Esophagus muscularis mucosa (tissue), 4 donors: ENCODE measurements around the gene HNRNPA0. TPM values are rescaled to one million over a fixed set of nuclear protein-coding genes. Genes with fewer than 3 reads are reported as not detected.

ENCODE experiments used
- DNase-seq: peaks from one replicate; pipeline ENCODE4 v3.0.0-alpha.2; 2017; ENCODE audit errors: extremely low spot score
- H3K27ac ChIP-seq, 4 donors: fragments of 200-600 bp; sonication (generic); replicated peaks in 1 of 4; 1 replicate in 3 of 4; 2 replicates in 1 of 4; pipeline ENCODE4 v1.5.1; 2016 to 2019; ENCODE audit warnings: mild to moderate bottlenecking in 1 of 4
- H3K27me3 ChIP-seq, 4 donors: fragments of 200-600 bp; sonication (generic); one replicate each; pipeline versions ENCODE4 v1.5.1 to v1.6.0; 2016 to 2019
- H3K36me3 ChIP-seq, 4 donors: fragments of 200-600 bp; sonication (generic); one replicate each; pipeline ENCODE4 v1.5.1; 2016 to 2019
- H3K4me1 ChIP-seq, 4 donors: fragments of 200-600 bp; sonication (generic); one replicate each; pipeline ENCODE4 v1.5.1; 2016 to 2019
- H3K4me3 ChIP-seq, 4 donors: fragments of 200-600 bp; sonication (generic); 1 replicate in 2 of 4; 2 replicates in 2 of 4; pipeline ENCODE4 v1.5.1; 2016 to 2019; ENCODE audit warnings: mild to moderate bottlenecking in 4 of 4, moderate library complexity in 1 of 4
- H3K9me3 ChIP-seq, 4 donors: fragments of 200-600 bp; sonication (generic); 1 replicate in 3 of 4; 2 replicates in 1 of 4; pipeline ENCODE4 v1.5.1; 2016 to 2019
- EP300 ChIP-seq: sonication (generic); formaldehyde crosslinking; IDR thresholded peaks from one replicate; pipeline ENCODE4 v1.6.1; 2017; ENCODE audit warnings: antibody characterized with exemption
- POLR2A ChIP-seq: fragments of 450-650 bp; IDR thresholded peaks from one replicate; pipeline ENCODE4 v1.6.1; 2017; ENCODE audit warnings: antibody characterized with exemption, moderate library complexity, mild to moderate bottlenecking, low read depth
- POLR2AphosphoS5 ChIP-seq, 2 donors: sonication (generic); formaldehyde crosslinking; IDR thresholded peaks; one replicate each; pipeline ENCODE4 v1.6.1; 2017; ENCODE audit warnings: antibody characterized with exemption in 2 of 2
- WGBS: methylation state at CpG from one replicate; pipeline ENCODE4 v1.1.5; 2018; 5-methylcytosine and 5-hydroxymethylcytosine counted together
- intact Hi-C: fragments of 100-400 bp; cut with DNase I; formaldehyde crosslinking; loops from one replicate; pipeline ENCODE4 v1.15.1; 2023
- total RNA-seq, 4 donors: library from RNA; depleted of rRNA; stranded (reverse); fragments of >200 nt; gene quantifications; one replicate each; pipeline versions ENCODE4 v1.1.0 to v1.2.1, GENCODE V29; 2016
- TF ChIP-seq, protein P1 (sequence below), 3 experiments: fragments of 200-600 bp in 2 of 3; fragments of 450-650 bp in 1 of 3; sonication (generic) in 2 of 3; IDR thresholded peaks; one replicate each; pipeline ENCODE4 v1.5.1; 2017 to 2019; ENCODE audit warnings: antibody characterized with exemption in 3 of 3, mild to moderate bottlenecking in 2 of 3, moderate library complexity in 1 of 3

The HNRNPA0 gene
- total RNA-seq, 4 donors from 2014 or later = 12.9 to 15.2 (median 14.7) TPM

GRCh38 chr5:137708796-137709559, 45.2 kb downstream of the HNRNPA0 start:
- Histone ChIP-seq H3K36me3 (peaks cover 0 to 4% (median 2%) of the 10 kb centered on the region in 4 donors), H3K9me3 (peaks cover 0 to 3% (median 0%) of the 10 kb centered on the region in 4 donors), H3K27me3 (no peaks in the 10 kb centered on the region), H3K27ac (no peak overlapping the region), H3K4me3 (no peak overlapping the region), H3K4me1 (no peaks in the 10 kb centered on the region)
- TF ChIP-seq, protein P1, sequence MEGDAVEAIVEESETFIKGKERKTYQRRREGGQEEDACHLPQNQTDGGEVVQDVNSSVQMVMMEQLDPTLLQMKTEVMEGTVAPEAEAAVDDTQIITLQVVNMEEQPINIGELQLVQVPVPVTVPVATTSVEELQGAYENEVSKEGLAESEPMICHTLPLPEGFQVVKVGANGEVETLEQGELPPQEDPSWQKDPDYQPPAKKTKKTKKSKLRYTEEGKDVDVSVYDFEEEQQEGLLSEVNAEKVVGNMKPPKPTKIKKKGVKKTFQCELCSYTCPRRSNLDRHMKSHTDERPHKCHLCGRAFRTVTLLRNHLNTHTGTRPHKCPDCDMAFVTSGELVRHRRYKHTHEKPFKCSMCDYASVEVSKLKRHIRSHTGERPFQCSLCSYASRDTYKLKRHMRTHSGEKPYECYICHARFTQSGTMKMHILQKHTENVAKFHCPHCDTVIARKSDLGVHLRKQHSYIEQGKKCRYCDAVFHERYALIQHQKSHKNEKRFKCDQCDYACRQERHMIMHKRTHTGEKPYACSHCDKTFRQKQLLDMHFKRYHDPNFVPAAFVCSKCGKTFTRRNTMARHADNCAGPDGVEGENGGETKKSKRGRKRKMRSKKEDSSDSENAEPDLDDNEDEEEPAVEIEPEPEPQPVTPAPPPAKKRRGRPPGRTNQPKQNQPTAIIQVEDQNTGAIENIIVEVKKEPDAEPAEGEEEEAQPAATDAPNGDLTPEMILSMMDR (IDR thresholded peaks at IDR 0.05) = no peak
- TF ChIP-seq POLR2A (no peak), EP300 (no peak), POLR2AphosphoS5 (IDR thresholded peaks at IDR 0.05) (no peak)
- 95% methylated on average over 3 of the region's 3 CpGs for WGBS
- DNase-seq = no peak
- intact Hi-C loops = no loop called here

DNA sequence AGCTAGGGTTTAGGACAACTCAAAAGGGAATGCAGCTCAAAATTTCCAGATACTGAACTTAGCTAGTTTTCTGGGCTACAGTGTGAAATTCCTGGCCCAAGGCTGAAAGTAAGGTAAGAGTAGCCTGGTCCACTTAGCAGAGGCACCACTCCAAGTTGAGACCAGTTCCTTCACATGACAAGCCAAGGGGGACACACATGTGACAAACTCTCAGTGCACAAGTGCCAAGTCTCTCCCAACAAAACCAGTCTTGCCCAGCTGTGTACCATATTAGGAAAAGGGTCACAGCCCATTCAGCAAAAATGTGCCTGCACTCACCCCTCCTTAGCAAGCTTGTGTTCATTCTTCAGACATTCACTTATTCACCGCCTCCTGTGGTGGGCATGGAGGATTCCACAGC, 46.1 kb downstream of the HNRNPA0 start:
- no peak for TF ChIP-seq POLR2AphosphoS5 (IDR thresholded peaks at IDR 0.05)
- no peak for TF ChIP-seq POLR2A
- no peak for TF ChIP-seq EP300
- TF ChIP-seq, protein P1 (IDR thresholded peaks at IDR 0.05) = no peak
- Histone ChIP-seq H3K36me3 (peaks cover 0 to 6% (median 4%) of the 10 kb centered on the region in 4 donors), H3K27ac (no peak overlapping the region), H3K27me3 (no peaks in the 10 kb centered on the region), H3K9me3 (no peaks in the 10 kb centered on the region), H3K4me1 (no peaks in the 10 kb centered on the region), H3K4me3 (no peak overlapping the region)
- WGBS = 100% methylated on average over 1 of the region's 1 CpG
- intact Hi-C loops = no loop called here
- no peak for DNase-seq

DNA sequence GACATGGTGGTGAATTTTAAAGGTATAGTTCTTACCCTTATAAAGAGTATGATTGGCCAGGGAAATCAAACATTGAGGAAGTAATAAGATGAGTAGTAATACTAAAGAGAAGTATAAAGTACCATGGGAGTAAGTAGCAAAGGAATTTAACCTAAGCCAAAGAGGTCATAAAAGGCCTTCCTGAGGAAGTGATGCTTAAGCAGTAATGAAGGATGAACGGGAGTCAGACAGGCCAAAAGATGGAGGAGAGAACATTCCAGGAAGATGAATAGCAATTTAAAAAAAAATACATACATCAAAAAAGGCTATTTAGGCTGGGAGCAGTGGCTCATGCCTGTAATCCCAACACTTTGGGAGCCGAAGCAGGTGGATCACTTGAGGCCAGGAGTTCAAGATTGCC, 47.3 kb downstream of the HNRNPA0 start:
- 84% methylated on average over 2 of the region's 2 CpGs for whole genome bisulfite sequencing
- TF ChIP-seq POLR2A (no peak), POLR2AphosphoS5 (IDR thresholded peaks at IDR 0.05) (no peak), EP300 (no peak)
- Histone ChIP-seq H3K4me1 (no peaks in the 10 kb centered on the region), H3K9me3 (no peaks in the 10 kb centered on the region), H3K4me3 (no peak overlapping the region), H3K27me3 (no peaks in the 10 kb centered on the region), H3K27ac (no peak overlapping the region), H3K36me3 (peaks cover 0 to 9% (median 4%) of the 10 kb centered on the region in 4 donors)
- intact Hi-C loops = no loop called here
- DNase-seq = no peak

DNA sequence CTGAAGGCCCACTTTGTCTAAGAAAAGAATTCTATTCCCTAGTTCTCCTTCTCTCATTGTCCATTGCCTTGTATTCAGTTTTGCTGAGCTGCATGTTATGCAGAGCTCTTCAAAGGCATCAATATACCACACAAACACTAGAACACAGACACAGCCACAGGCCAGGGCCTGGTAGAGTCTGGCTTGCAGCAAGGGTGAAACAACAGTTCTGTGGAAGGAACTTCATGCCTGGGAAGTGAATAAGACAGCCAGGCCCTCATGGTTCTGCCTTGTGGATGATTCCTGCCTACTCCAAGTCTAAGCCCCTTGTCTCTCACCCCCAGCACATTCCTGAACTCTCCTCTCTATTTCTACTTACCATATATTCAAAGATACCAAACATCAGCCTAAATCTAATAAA, 49.1 kb downstream of the HNRNPA0 start:
- no peak for TF ChIP-seq POLR2A
- no peak for TF ChIP-seq POLR2AphosphoS5 (IDR thresholded peaks at IDR 0.05)
- no peak for TF ChIP-seq EP300
- TF ChIP-seq, protein P1 (IDR thresholded peaks at IDR 0.05) = no peak
- no peak overlapping the region for H3K4me3 ChIP-seq
- intact Hi-C loops = no loop called here
- peaks cover 0 to 9% (median 4%) of the 10 kb centered on the region in 4 donors for H3K36me3 ChIP-seq
- no peaks in the 10 kb centered on the region for H3K27me3 ChIP-seq
- H3K4me1 ChIP-seq = peaks cover 0 to under 1% (median 0%) of the 10 kb centered on the region in 4 donors
- no peaks in the 10 kb centered on the region for H3K9me3 ChIP-seq
- no peak overlapping the region for H3K27ac ChIP-seq
- no peak for DNase-seq

DNA sequence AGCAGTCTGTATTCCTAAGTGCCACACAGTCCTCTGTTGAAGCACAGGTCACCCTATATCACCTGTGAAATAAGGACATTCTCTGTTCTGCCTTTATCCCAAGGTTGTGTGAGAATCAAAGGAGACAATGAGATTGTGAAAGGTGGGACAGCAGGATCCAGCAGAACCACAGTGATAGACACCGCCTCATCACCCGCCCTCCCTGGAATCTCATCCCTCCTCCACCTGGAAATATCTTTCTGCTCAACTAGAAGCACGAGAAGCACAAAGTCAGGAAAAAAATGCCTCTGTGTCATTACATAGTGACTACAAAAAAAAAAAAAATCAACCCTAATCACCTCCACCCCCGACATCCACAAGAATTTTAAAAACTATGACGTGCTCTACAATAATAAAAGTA, 50.6 kb downstream of the HNRNPA0 start:
- Histone ChIP-seq H3K36me3 (peaks cover 0 to 9% (median 2%) of the 10 kb centered on the region in 4 donors), H3K27ac (no peak overlapping the region), H3K9me3 (no peaks in the 10 kb centered on the region), H3K4me1 (peaks cover 0 to 13% (median 0%) of the 10 kb centered on the region in 4 donors), H3K27me3 (no peaks in the 10 kb centered on the region), H3K4me3 (no peak overlapping the region)
- WGBS = 93% methylated on average over 5 of the region's 5 CpGs
- intact Hi-C loops = no loop called here
- no peak for TF ChIP-seq POLR2AphosphoS5 (IDR thresholded peaks at IDR 0.05)
- TF ChIP-seq POLR2A = no peak
- TF ChIP-seq, protein P1 (IDR thresholded peaks at IDR 0.05) = no peak
- TF ChIP-seq EP300 = no peak
- no peak for DNase-seq
